CD4-positive, alpha-beta T cell treated with Interleukin-15 for 1 hour (primary cell): Measurements from ENCODE around the gene ZNF624.
"Not testable (repeated sequence)": the region's sequence is repeated elsewhere in the genome, so short reads cannot be mapped to it uniquely, and the experiment has no call there.

Experiments
- DNase-seq: peaks from one replicate; pipeline ENCODE4 v3.0.0-alpha.2; 2020

Gene ZNF624

GRCh38 chr17:16653367-16654041, at the start of gene ZNF624:
Gene ZNF624, minus strand, starts transcription at chr17:16653850.
- peak; percentile 86 for DNase-seq

DNA sequence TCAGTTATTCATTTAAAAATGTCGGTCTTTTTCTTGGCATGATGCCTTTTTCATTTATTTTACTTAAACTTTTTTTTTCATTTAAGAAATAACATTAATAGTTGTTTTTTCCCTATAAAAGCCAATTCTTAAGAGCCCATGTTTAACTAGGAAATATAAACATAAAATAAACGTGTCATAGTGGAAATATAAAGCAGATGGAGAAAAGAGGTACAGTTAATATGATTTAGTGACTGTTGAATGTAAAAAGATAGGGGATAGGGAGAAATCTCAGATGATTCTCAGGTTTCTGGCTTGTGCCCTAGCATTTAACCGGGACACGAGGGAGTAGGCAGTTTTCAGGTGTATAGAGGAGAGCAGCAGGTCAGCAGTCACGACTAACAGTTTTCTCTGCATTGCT, 44.0 kb upstream of the ZNF624 start:
- not testable (repeated sequence) for DNase-seq

DNA sequence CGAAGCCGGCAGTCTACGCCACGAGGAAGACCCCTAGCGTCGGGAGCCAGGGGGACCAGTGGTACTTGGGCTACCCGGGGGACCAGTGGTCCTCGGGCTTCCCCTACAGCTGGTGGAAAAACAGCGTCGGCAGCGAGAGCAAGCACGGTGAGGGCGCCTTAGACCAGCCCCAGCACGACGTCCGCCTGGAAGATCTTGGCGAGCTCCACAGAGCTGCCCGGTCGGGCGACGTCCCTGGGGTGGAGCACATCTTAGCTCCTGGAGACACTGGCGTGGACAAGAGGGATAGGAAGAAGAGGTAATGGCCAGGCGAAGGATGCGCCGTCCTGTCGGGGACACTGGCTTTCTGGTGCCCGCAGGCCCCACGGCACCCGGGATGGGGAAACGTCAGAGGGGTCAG, 36.8 kb upstream of the ZNF624 start:
- DNase-seq, result not testable (repeated sequence)

DNA sequence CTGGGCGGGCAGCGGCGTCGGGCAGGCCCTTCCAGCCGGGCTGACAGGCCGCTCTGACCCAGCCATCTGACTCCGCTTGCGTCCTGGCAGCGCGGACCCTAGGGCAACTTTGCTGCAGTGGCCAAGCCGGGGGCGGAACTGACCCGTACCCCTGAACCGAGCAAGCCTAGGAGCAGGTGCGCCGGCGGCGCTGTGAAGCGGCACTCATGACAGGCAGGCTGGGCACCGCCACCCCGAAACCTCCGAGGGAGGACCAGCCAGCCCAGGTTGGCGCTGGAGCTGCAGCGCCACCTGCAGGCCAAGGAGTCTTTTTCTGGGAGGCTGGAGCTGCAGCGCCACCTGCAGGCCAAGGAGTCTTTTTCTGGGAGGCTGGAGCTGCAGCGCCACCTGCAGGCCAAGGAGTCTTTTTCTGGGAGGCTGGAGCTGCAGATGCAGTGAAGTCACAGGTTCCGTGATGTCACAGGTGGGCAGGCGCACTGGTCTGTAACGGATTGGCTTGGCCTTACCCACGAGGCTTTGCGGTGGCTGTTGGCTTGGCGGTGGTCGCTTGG, 36.2 kb upstream of the ZNF624 start, which contains the start of gene CCDC144A:
CCDC144A (plus strand) TSS at position 511 of the 551 bp plus-strand sequence. CDS start 160 bp downstream, outside the sequence.
- peak; percentile 61 for DNase-seq

DNA sequence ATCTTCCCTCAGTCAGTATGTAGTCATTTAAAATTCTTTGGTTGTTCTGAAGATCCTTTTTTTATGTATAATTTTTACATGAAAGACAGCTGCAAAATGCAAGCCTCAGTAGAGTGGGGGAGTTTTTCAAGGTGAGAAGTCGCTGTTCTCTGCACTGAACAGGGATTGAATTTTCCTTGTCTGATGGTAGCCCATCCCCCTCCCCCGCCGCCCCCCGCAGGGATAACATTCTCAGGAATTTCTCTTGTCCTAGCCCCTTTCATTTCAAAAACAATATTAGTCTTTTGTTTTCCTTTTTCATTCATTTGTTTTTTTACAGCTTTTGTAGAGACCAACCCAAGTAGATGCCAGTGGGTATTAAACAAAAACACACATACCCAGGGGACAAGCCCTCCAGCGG, 33.5 kb upstream of the ZNF624 start:
- DNase-seq, result not testable (repeated sequence)

GRCh38 chr17:16686019-16686418, 32.4 kb upstream of the ZNF624 start:
- not testable (repeated sequence) for DNase-seq

GRCh38 chr17:16683290-16684138, 29.9 kb upstream of the ZNF624 start:
- DNase-seq, result not testable (repeated sequence)

- DNase-seq, result no peak
Measured at GRCh38 chr17:16676676-16677268, 23.1 kb upstream of the ZNF624 start.

GRCh38 chr17:16666907-16667636, 13.4 kb upstream of the ZNF624 start:
- DNase-seq, result not testable (repeated sequence)

- not testable (repeated sequence) for DNase-seq
Measured at GRCh38 chr17:16666553-16666906, 12.9 kb upstream of the ZNF624 start.

- DNase-seq, result no peak
Measured at GRCh38 chr17:16662936-16663335, 9.3 kb upstream of the ZNF624 start.

GRCh38 chr17:16661217-16661616, 7.6 kb upstream of the ZNF624 start:
- no peak for DNase-seq

- DNase-seq, result no peak
Measured at GRCh38 chr17:16652847-16653366, 743 bp downstream of the ZNF624 start.

DNA sequence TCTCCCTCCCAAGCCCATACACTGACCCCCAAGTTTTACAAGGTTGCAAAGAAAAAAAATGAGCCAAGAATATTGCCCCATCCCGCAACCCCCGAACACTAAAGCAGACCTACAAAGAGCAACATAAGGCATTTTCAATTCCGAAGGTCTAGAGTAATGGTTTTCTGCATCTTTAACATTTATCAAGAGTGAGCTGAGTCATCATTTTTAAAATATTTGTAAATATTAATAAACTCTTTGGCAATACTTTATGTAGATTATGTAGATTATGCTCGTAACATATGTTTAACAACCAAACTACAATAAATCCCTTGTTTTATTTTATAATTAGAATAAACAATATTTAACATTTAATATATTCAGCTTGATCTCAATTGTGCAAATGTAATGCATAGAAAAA, 1.4 kb downstream of the ZNF624 start:
- DNase-seq, result no peak

GRCh38 chr17:16649585-16649984, 4.1 kb downstream of the ZNF624 start:
- DNase-seq, result no peak

DNA sequence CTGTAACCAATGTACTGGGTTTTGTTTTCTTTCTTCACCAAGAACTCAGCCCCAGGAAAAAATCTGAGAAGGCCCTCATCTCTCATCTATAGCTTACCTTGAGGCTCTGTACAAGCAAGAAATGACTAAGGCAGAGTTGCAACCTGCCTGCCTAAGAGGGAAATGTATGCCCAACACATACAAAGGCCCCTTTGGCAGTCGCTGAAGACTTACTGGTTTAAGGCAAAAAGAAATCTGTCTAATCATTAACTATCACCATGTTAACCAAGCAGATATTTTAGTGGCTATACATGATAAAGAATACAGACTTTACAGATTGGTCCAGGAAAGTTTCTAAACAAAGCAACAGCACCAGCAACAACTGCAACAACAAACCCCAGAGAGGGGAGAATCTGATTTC, 14.2 kb downstream of the ZNF624 start:
- DNase-seq, result no peak

GRCh38 chr17:16623282-16623681, 30.4 kb downstream of the ZNF624 start:
- no peak for DNase-seq

DNA sequence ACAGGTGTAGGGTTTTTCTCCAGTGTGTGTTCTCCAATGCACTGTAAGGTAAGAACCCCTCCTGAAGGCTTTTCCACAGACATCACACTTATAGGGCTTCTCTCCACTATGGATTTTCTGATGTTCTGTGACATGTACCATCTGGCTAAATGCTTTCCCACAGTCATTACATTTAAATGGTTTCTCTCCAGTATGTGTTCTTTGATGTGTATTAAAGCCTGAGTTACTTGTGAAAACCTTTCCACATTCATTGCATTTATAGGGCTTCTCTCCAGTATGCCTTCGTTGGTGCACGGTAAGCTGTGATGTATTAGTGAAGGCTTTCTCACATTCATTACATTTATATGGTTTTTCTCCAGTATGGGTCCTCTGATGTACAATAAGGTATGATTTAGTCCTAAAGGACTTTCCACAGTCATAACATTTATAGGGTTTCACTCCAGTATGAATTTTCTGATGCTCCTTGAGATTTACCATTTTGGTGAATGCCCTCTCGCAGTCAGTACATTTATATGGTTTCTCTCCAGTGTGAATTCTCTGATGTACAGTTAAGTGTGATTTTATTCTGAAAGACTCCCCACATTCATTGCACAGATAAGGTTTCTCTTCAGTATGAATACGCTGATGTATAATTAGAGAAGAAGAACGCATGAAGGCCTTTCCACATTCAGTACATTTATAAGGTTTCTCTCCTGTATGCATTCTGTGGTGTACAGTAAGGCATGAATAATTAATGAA, 30.9 kb downstream of the ZNF624 start:
- DNase-seq, result no peak

DNA sequence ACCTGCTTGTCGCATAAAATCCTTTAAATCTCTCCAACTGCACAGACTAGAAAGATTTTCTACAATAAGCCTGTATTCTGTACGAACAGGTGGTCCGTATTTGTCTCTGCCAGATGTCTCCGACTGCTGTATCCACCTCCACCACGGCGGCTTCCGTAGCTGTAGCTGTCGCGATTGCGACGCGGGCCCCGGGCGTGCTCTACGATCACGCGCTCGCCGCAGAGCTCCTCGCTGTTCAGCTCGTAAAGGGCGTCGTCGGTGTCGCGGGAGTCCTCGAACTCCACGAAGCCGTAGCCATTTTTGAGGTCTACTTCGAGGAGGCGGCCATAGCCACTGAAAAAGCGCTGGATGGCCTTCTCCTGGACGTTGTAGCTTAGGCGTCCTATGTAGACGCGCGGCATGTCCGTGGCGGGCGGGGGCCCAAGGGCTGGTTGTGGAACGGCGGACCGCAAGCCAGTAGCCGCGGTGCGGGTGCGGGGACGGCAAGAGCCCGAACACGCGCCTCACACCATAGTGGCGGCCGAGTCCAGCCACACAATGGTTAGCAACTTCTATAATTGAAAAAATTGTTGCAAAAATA, 36.1 kb downstream of the ZNF624 start:
- no peak for DNase-seq

- DNase-seq, result no peak
Measured at GRCh38 chr17:16599537-16599936, 54.1 kb downstream of the ZNF624 start.

GRCh38 chr17:16593356-16594102, 60.1 kb downstream of the ZNF624 start:
- DNase-seq, result no peak
